ENCODE results near the gene PACSIN3. TPM values are rescaled to one million over a fixed set of nuclear protein-coding genes. Genes with fewer than 3 reads are reported as not detected.

Gene PACSIN3
- polyA plus RNA-seq, 1 donor, result 44.7 TPM

GRCh38 chr11:47177846-47178245 is 8.4 kb downstream of the PACSIN3 start:
- WGBS (ENCODE audit: insufficient coverage, low lambda C conversion rate), result no CpG with 5 or more reads among the region's 6 CpGs
- H3K4me3 ChIP-seq (ENCODE audit: low read length), result peak overlapping the region; percentile 90

GRCh38 chr11:47177229-47177845 is 8.9 kb downstream of the PACSIN3 start:
- H3K4me3 ChIP-seq (ENCODE audit: low read length), result peak overlapping the region; percentile 90
- no CpG with 5 or more reads among the region's 21 CpGs for WGBS (ENCODE audit: insufficient coverage, low lambda C conversion rate)
- DNase-seq, result peak in 1 of 2 donors; percentile 58
- H3K27me3 ChIP-seq (ENCODE audit: control insufficient read depth, insufficient read depth, low read length), result no peaks in the 10 kb centered on the region
- H3K9me3 ChIP-seq (ENCODE audit: control insufficient read depth, low read depth, low read length), result no peaks in the 10 kb centered on the region
- H3K27ac ChIP-seq (ENCODE audit: low read length), result peak overlapping the region; percentile 99
- peaks cover 32% of the 10 kb centered on the region for H3K4me1 ChIP-seq (ENCODE audit: control insufficient read depth, insufficient read depth, low read length)
- peaks cover 62% of the 10 kb centered on the region for H3K36me3 ChIP-seq (ENCODE audit: control insufficient read depth, insufficient read depth, low read length)

More at GRCh38 chr11:47177846-47178245, 8.4 kb downstream of the PACSIN3 start:
- H3K4me1 ChIP-seq (ENCODE audit: control insufficient read depth, insufficient read depth, low read length), result peaks cover 32% of the 10 kb centered on the region
- no peak for DNase-seq
- H3K27ac ChIP-seq (ENCODE audit: low read length), result peak overlapping the region; percentile 99
- peaks cover 61% of the 10 kb centered on the region for H3K36me3 ChIP-seq (ENCODE audit: control insufficient read depth, insufficient read depth, low read length)
- no peaks in the 10 kb centered on the region for H3K27me3 ChIP-seq (ENCODE audit: control insufficient read depth, insufficient read depth, low read length)
- H3K9me3 ChIP-seq (ENCODE audit: control insufficient read depth, low read depth, low read length), result no peaks in the 10 kb centered on the region

- Histone ChIP-seq H3K4me3 (ENCODE audit: low read length) (peak within 1 kb of the TSS; percentile 92), H3K4me1 (ENCODE audit: control insufficient read depth, insufficient read depth, low read length) (peaks cover 32% of the 10 kb centered on the region), H3K27me3 (ENCODE audit: control insufficient read depth, insufficient read depth, low read length) (no peaks in the 10 kb centered on the region), H3K27ac (ENCODE audit: low read length) (peak within 1 kb of the TSS; percentile 99), H3K9me3 (ENCODE audit: control insufficient read depth, low read depth, low read length) (no peaks in the 10 kb centered on the region), H3K36me3 (ENCODE audit: control insufficient read depth, insufficient read depth, low read length) (peaks cover 66% of the 10 kb centered on the region)
- whole genome bisulfite sequencing (ENCODE audit: insufficient coverage, low lambda C conversion rate), result 3% methylated on average over 12 of the region's 89 CpGs
- DNase-seq, result peak; percentile 98 to 99
Measured at GRCh38 chr11:47176328-47177228, 9.7 kb downstream of the PACSIN3 start, which contains the start of gene ARFGAP2. Gene ARFGAP2, minus strand, starts transcription at chr11:47176879. Its CDS starts 26 bp downstream, at chr11:47176853.

GRCh38 chr11:47175746-47176327 is 10.4 kb downstream of the PACSIN3 start:
- H3K4me1 ChIP-seq (ENCODE audit: control insufficient read depth, insufficient read depth, low read length), result peaks cover 32% of the 10 kb centered on the region
- 40% methylated on average over 1 of the region's 14 CpGs for WGBS (ENCODE audit: insufficient coverage, low lambda C conversion rate)
- peak overlapping the region; percentile 80 for H3K27ac ChIP-seq (ENCODE audit: low read length)

GRCh38 chr11:47172740-47173336 is 13.4 kb downstream of the PACSIN3 start:
- Histone ChIP-seq H3K27me3 (ENCODE audit: control insufficient read depth, insufficient read depth, low read length) (no peaks in the 10 kb centered on the region), H3K9me3 (ENCODE audit: control insufficient read depth, low read depth, low read length) (no peaks in the 10 kb centered on the region), H3K27ac (ENCODE audit: low read length) (no peak overlapping the region), H3K4me1 (ENCODE audit: control insufficient read depth, insufficient read depth, low read length) (peaks cover 16% of the 10 kb centered on the region), H3K4me3 (ENCODE audit: low read length) (no peak overlapping the region), H3K36me3 (ENCODE audit: control insufficient read depth, insufficient read depth, low read length) (peaks cover 68% of the 10 kb centered on the region)
- no CpG with 5 or more reads among the region's 6 CpGs for WGBS (ENCODE audit: insufficient coverage, low lambda C conversion rate)
- no peak for DNase-seq

More at GRCh38 chr11:47175746-47176327, 10.4 kb downstream of the PACSIN3 start:
- peak overlapping the region; percentile 92 for H3K4me3 ChIP-seq (ENCODE audit: low read length)
- no peak for DNase-seq
- H3K9me3 ChIP-seq (ENCODE audit: control insufficient read depth, low read depth, low read length), result no peaks in the 10 kb centered on the region
- no peaks in the 10 kb centered on the region for H3K27me3 ChIP-seq (ENCODE audit: control insufficient read depth, insufficient read depth, low read length)
- peaks cover 69% of the 10 kb centered on the region for H3K36me3 ChIP-seq (ENCODE audit: control insufficient read depth, insufficient read depth, low read length)

GRCh38 chr11:47171856-47172255 is 14.4 kb downstream of the PACSIN3 start:
- Histone ChIP-seq H3K4me3 (ENCODE audit: low read length) (no peak overlapping the region), H3K9me3 (ENCODE audit: control insufficient read depth, low read depth, low read length) (no peaks in the 10 kb centered on the region), H3K4me1 (ENCODE audit: control insufficient read depth, insufficient read depth, low read length) (peaks cover 9% of the 10 kb centered on the region), H3K27me3 (ENCODE audit: control insufficient read depth, insufficient read depth, low read length) (no peaks in the 10 kb centered on the region), H3K36me3 (ENCODE audit: control insufficient read depth, insufficient read depth, low read length) (peaks cover 75% of the 10 kb centered on the region), H3K27ac (ENCODE audit: low read length) (no peak overlapping the region)
- no CpG with 5 or more reads among the region's 8 CpGs for WGBS (ENCODE audit: insufficient coverage, low lambda C conversion rate)
- DNase-seq, result no peak

GRCh38 chr11:47171061-47171838 is 15.0 kb downstream of the PACSIN3 start:
- H3K4me3 ChIP-seq (ENCODE audit: low read length), result no peak overlapping the region
- no peak overlapping the region for H3K27ac ChIP-seq (ENCODE audit: low read length)
- no peak for DNase-seq
- no peaks in the 10 kb centered on the region for H3K9me3 ChIP-seq (ENCODE audit: control insufficient read depth, low read depth, low read length)
- peaks cover 9% of the 10 kb centered on the region for H3K4me1 ChIP-seq (ENCODE audit: control insufficient read depth, insufficient read depth, low read length)
- peaks cover 81% of the 10 kb centered on the region for H3K36me3 ChIP-seq (ENCODE audit: control insufficient read depth, insufficient read depth, low read length)
- no peaks in the 10 kb centered on the region for H3K27me3 ChIP-seq (ENCODE audit: control insufficient read depth, insufficient read depth, low read length)
- no CpG with 5 or more reads among the region's 16 CpGs for WGBS (ENCODE audit: insufficient coverage, low lambda C conversion rate)

- Histone ChIP-seq H3K4me1 (ENCODE audit: control insufficient read depth, insufficient read depth, low read length) (no peaks in the 10 kb centered on the region), H3K27ac (ENCODE audit: low read length) (no peak overlapping the region), H3K36me3 (ENCODE audit: control insufficient read depth, insufficient read depth, low read length) (peaks cover 86% of the 10 kb centered on the region), H3K9me3 (ENCODE audit: control insufficient read depth, low read depth, low read length) (no peaks in the 10 kb centered on the region), H3K4me3 (ENCODE audit: low read length) (no peak overlapping the region), H3K27me3 (ENCODE audit: control insufficient read depth, insufficient read depth, low read length) (no peaks in the 10 kb centered on the region)
- DNase-seq, result no peak
- WGBS (ENCODE audit: insufficient coverage, low lambda C conversion rate), result no CpG with 5 or more reads among the region's 5 CpGs
Measured at GRCh38 chr11:47166368-47166767, 19.9 kb downstream of the PACSIN3 start.

- H3K27ac ChIP-seq (ENCODE audit: low read length), result no peak overlapping the region
- H3K36me3 ChIP-seq (ENCODE audit: control insufficient read depth, insufficient read depth, low read length), result peaks cover 82% of the 10 kb centered on the region
- H3K9me3 ChIP-seq (ENCODE audit: control insufficient read depth, low read depth, low read length), result no peaks in the 10 kb centered on the region
- DNase-seq, result no peak
- H3K27me3 ChIP-seq (ENCODE audit: control insufficient read depth, insufficient read depth, low read length), result no peaks in the 10 kb centered on the region
- no peaks in the 10 kb centered on the region for H3K4me1 ChIP-seq (ENCODE audit: control insufficient read depth, insufficient read depth, low read length)
- H3K4me3 ChIP-seq (ENCODE audit: low read length), result no peak overlapping the region
- WGBS (ENCODE audit: insufficient coverage, low lambda C conversion rate), result no CpG with 5 or more reads among the region's 16 CpGs
Measured at GRCh38 chr11:47165253-47165840, 20.9 kb downstream of the PACSIN3 start.

Measured in large intestine (tissue), 3 donors.